Hematopoietic multipotent progenitor cell treated with erythropoietin and hydrocortisone succinate and interleukin-3 and kit ligand, for 8 days (in vitro differentiated cells): ENCODE results near the gene CCDC116.

Experiments used
- DNase-seq: peaks from one replicate; pipeline ENCODE4 v3.0.0-alpha.2; 2015

Gene CCDC116

GRCh38 chr22:21684492-21685163, 52.1 kb downstream of the CCDC116 start:
- no peak for DNase-seq

GRCh38 chr22:21685164-21685513, 52.6 kb downstream of the CCDC116 start:
- no peak for DNase-seq

- DNase-seq = no peak
These were observed 53.6 kb downstream of the CCDC116 start for GRCh38 chr22:21686193-21686608.
